Measurements from ENCODE around the gene ADRA2C.

The ADRA2C gene

DNA sequence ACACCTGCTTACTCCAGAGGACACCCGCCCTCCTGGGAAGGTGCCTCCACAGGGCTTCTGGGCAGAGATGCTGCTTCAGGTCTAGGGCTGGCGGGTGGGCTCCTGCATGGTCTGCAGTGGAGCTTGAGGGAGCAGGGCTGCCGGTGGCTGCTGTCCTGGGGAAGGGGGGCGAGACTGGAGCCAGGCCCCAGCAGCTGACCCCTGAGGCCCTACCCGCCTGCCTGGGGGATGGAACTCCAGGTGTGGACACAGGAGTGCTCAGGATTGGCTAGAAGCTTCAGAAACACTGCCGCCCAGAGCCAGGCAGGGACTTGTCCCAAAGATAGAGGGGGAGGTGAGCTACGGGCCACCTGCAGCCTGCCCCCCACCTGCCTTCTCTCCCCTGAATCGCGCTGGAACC, 33.0 kb upstream of the ADRA2C start:
- DNase-seq (ENCODE audit: low read depth, low spot score) = no peak

DNA sequence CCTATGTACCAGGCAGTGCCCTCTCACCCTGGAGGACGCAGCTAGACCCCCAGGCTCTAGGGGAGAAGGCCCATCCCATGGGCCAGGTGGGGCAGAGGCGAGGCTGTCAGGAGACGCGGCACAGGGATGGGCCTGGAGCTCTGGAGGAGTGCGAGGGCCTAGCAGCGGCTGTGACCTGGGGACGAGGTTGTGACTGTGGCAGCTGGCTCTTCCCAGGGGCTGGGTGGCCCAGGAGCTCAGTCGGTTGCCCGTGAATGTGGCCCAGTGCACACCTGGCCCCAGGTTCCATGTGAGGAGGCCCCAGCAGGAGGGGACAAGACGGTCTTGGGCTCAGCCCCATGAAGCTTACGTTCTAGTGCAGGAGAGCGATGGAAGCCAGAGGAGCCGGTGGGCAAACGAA, 31.0 kb upstream of the ADRA2C start:
- no peak for DNase-seq (ENCODE audit: low read depth, low spot score)

GRCh38 chr4:3736290-3736689, 29.9 kb upstream of the ADRA2C start:
- no peak for DNase-seq (ENCODE audit: low read depth, low spot score)

GRCh38 chr4:3736806-3737205, 29.4 kb upstream of the ADRA2C start:
- DNase-seq (ENCODE audit: low read depth, low spot score) = no peak

DNA sequence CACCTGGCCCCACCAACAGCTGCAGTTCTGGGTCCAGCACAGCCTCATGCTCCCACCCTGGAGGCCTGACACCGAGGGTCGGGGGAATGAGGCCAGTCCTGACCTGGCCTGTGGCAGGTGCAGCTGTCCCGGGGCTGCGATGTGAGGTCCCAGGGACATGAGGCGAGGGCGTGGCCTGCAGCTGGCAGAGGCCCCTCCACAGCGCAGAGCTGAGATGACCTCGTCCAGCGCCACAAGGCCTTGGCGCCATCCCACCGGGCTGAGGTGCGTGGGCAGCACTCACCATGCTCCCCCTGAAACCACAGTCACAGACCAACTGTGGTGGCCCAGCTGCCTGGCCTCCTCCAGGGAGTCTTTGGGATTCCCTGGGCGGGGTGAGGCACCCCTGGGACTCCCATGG, 26.6 kb upstream of the ADRA2C start:
- DNase-seq (ENCODE audit: low read depth, low spot score) = no peak

- no peak for DNase-seq (ENCODE audit: low read depth, low spot score)
Measured at GRCh38 chr4:3740256-3740655, 25.9 kb upstream of the ADRA2C start.

- no peak for DNase-seq (ENCODE audit: low read depth, low spot score)
Measured at GRCh38 chr4:3741217-3742011, 24.8 kb upstream of the ADRA2C start.

DNA sequence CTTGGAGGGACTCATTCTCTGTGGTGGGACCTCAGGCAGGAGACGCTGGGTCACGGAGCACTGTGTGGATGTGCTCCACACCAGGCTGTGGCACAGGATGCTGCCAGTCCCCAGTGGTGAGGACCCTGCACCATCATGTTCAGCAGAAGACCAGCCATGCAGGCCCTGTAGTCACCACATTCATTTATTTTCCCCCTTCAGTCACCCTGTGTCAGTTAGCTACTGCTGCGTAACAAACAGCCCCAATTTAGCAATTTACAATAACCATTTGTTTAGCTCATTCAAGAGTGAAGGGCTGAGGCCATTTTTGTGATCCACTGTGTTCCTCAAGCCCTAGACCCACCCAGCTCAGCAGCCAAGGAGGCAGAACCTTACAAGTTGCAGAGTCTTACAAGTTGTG, 23.6 kb upstream of the ADRA2C start:
- DNase-seq (ENCODE audit: low read depth, low spot score) = no peak

GRCh38 chr4:3744232-3744631, 22.0 kb upstream of the ADRA2C start:
- DNase-seq (ENCODE audit: low read depth, low spot score) = no peak

DNA sequence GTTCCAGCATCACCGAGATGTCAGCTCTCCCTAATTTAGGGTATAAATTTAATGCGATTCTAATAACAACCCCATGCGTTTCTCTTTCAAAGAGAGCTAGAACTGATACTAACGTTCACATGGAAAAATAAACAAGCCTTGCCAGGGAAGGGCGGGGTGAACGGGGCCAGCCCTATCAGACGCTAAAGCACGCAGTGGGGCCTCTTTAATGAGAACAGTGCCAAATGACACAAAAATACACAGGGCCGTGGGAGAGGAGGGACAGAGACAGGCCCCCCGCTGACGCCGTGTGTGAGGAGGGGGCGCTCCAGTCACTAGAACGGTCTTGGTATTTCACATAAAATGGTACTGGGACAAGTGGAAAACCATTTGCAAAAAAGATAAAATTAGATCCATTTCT, 21.3 kb upstream of the ADRA2C start:
- no peak for DNase-seq (ENCODE audit: low read depth, low spot score)

- no peak for DNase-seq (ENCODE audit: low read depth, low spot score)
Measured at GRCh38 chr4:3745886-3746656, 20.1 kb upstream of the ADRA2C start.

GRCh38 chr4:3746701-3747580, 19.2 kb upstream of the ADRA2C start:
- DNase-seq (ENCODE audit: low read depth, low spot score) = no peak

DNA sequence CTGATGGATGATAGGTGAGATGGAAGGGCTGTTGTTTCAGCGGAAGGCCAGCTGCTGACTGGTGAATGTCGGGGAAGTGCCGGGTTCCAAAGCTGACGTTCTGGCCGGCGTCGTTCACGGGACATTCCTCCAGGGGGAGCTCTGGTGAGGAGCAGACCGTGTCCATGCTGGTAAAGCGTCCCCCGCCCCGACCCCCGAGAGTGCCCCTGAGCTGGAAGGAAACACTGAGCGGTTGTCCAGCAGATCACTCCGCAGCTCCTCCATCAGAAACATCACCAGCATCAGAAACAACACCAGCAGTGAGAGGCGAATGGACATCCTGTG, 18.6 kb upstream of the ADRA2C start:
- DNase-seq (ENCODE audit: low read depth, low spot score) = no peak

DNA sequence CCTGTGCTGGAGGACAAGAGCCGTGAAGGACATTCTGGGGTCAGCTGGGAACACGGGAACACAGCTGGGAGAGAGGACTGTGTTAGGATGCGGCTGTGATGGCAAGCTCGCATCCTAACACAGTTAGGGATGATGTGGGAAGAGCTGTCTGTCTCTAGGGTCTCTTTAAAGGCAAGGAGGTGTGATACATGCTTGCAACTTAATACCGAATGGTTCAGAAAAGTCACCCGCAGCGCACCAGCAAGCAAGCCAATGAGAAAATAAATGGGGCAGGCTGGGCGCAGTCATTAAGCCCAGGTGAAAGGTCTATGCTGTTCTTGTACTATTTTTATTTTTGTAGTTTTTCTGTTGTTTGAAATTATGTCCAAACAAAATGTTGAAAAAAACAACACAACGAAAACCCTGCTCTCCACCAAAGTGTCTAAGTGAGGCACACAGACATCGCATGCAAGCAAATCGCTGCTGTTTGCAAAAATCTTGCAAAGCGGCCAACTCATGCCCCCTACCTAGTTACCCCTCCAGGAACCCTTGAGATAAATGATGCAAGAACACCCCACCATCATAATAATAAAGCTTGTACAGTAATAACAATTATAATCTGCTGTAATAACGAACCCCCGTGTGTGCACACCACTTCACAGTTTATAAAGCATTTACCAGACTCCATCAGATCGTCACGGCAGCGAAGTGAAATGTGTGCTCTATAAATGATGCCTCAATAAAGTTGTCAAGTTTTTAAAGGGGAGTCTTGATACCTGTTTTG, 17.9 kb upstream of the ADRA2C start:
- no peak for DNase-seq (ENCODE audit: low read depth, low spot score)

GRCh38 chr4:3749081-3749480, 17.1 kb upstream of the ADRA2C start:
- no peak for DNase-seq (ENCODE audit: low read depth, low spot score)

DNA sequence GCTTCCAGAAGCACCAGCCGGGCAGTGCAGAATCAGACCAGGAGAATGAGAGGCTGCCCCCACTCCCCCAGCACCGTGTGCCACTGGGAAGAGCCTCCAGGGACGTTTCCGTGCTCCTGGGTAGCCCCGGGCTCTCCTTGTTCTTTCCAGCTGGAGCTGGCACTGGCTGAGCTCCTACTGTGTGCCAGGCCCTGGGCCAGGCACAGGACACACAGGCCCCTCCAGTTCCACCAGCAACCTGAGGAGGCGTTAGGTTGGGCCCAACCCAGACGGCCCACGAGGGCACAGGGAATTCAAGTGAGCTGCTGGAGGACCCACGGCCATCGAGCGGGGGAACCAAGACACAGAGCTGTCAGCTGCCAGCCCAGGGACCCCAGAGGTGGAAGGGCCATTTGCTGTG, 15.9 kb upstream of the ADRA2C start:
- no peak for DNase-seq (ENCODE audit: low read depth, low spot score)

DNA sequence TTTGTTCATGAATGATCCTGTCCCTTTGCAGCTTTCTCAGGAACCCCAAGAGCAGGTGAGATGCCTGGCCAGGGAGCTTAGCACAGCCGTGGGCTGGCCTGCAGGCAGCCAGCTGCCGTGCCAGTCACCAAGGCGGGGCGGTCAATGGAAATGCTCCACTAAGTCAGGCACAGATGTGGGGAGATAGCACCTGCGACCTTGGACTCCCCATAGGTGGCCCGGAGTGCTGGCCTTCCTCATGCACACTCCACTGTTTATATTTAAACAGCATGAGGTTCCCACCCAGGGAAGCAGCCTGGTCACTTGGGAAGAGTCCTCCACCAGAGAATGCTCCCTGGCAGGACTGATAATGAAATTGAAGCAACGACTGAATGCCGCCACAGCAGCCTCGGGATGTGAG, 14.2 kb upstream of the ADRA2C start:
- no peak for DNase-seq (ENCODE audit: low read depth, low spot score)

DNA sequence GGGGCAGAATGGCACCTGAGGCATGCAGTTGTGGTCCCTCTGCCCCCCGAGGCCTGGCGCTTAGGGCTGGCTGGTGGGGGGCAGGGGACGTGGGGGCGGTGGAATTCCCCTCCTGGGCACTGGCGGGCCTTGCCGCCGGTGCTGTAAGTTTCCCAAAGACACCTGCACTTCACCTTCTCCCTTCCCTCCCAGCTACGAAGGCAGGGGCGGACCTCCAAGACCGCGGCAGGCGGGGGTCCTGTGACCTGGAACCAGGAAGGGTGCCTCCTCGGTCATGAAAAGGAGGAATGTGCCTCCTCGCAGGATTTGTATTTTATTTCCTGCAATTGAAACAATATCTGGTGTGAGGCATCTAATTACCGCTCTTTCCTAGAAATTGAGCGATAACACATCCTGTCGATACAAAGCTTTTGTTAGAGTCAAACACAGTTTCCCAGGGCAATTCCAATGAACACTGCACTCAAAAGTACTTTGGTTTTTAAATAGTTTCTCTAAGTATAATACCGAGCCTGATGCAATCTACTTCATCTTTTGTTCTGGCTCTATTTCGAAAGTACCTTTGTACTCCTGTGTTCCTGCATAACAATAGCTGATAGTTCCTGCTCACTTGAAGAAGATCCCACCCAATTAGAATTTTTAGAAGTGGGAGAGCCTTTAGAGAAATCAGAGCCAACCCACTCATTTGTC, 12.3 kb upstream of the ADRA2C start:
- DNase-seq (ENCODE audit: low read depth, low spot score) = no peak

DNA sequence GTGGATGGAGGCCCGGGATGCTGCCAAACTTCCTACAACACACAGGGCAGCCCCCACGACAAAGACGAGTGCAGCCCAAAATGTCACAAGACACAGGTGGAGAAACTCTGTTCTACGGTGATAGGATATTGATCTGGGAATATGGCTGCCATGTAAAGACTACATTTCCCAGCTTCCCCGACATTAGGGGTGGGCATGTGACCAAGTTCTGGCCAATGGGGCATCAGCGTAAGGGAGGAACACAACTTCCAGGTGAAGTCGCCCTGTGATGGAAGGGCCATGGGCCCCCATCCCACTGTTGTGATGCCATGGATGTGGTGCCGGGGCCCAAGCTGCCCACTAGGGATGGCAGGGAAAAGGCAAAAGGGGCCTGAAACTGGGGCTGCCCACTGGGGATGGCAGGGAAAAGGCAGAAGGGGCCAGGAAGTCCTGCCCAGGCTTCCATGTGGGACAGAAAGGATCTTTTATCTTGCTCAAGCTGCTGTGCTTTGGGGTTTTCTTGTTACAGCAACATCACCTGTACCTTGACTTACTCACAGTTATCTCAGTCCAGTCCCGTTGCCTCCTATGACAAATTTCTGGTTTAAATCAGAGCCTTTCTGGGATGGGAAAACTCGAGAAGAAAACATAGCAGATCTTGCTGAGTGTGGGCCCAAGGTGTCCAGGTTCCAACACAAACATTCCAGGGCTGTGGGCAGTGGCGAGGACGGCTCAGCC, 9.7 kb upstream of the ADRA2C start:
- no peak for DNase-seq (ENCODE audit: low read depth, low spot score)

DNA sequence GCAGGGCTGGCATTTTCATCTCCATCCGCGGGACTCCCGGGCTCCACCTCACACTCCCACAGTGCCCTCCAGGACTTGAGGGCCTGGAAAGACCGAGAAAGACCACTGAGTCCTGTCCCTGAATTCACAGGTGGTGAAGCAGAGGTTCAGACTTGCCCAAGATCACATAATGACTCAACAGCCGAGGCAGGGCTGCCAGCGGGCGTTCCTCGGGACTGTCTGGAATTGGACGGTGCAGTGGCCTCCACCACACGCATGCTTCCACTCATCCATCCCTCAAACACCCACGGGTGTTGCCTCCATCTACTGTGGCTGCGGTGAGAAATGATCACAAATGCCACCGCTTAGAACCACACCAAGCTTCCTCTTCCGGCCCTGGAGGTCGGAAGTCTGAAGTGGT, 6.9 kb upstream of the ADRA2C start:
- DNase-seq (ENCODE audit: low read depth, low spot score) = no peak
